PC-3 (cell line): Measurements from ENCODE around the gene DNLZ.

ENCODE experiments used
- EZH2 ChIP-seq: fragments of 300-600 bp; sonication (generic); IDR thresholded peaks from one replicate; pipeline ENCODE4 v1.6.1; 2017; ENCODE audit warnings: antibody characterized with exemption, mild to moderate bottlenecking, low read length; ENCODE audit not compliant: unreplicated experiment
- EZH2phosphoT487 ChIP-seq: fragments of 300-600 bp; sonication (generic); IDR thresholded peaks from 2 replicates; pipeline ENCODE4 v1.6.1; 2018; ENCODE audit warnings: mild to moderate bottlenecking, antibody characterized with exemption, low read length, borderline replicate concordance
- TF ChIP-seq, protein P1 (sequence below): fragments of 300-600 bp; sonication (generic); conservative IDR thresholded peaks from 2 replicates; pipeline ENCODE4 v1.5.1; 2017; ENCODE audit warnings: antibody characterized with exemption, low read depth, mild to moderate bottlenecking, low read length

DNA sequence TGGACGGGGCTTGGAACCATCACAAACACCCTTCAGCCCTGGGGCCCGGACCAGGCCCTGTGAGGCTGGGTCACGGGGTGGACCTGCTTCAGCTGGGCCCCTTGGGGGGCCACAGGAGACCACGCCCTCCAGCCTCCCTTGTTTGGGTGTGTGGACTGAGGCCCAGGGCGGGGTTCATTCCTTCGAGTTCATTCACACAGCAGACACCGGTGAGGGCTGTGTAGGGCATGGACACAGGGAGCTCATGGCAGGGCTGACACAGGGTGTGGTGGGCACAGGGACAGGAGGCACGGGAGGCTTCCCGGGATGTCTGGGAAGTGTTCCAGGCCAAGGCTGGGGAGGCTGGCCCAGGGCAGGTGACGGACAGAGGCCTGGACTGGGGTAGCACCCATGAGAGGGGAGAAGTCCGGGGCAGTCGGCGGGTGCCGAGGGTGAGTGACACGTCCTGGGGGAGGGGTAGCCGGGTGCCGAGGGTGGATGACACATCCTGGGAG lies 8.9 kb downstream of the DNLZ start:
- TF ChIP-seq, protein P1, sequence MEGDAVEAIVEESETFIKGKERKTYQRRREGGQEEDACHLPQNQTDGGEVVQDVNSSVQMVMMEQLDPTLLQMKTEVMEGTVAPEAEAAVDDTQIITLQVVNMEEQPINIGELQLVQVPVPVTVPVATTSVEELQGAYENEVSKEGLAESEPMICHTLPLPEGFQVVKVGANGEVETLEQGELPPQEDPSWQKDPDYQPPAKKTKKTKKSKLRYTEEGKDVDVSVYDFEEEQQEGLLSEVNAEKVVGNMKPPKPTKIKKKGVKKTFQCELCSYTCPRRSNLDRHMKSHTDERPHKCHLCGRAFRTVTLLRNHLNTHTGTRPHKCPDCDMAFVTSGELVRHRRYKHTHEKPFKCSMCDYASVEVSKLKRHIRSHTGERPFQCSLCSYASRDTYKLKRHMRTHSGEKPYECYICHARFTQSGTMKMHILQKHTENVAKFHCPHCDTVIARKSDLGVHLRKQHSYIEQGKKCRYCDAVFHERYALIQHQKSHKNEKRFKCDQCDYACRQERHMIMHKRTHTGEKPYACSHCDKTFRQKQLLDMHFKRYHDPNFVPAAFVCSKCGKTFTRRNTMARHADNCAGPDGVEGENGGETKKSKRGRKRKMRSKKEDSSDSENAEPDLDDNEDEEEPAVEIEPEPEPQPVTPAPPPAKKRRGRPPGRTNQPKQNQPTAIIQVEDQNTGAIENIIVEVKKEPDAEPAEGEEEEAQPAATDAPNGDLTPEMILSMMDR, result no peak
- TF ChIP-seq EZH2phosphoT487, result no peak
- TF ChIP-seq EZH2, result no peak
